ENCODE results near the gene ZNF276. TPM values are rescaled to one million over a fixed set of nuclear protein-coding genes. Genes with fewer than 3 reads are reported as not detected.

ZNF276 gene
- total and polyA plus RNA-seq, 2 of the 8 experiments (the other 6 are each of a cell fraction or from before 2014, with no cell fraction given), result 6.4 to 9.3 TPM

DNA sequence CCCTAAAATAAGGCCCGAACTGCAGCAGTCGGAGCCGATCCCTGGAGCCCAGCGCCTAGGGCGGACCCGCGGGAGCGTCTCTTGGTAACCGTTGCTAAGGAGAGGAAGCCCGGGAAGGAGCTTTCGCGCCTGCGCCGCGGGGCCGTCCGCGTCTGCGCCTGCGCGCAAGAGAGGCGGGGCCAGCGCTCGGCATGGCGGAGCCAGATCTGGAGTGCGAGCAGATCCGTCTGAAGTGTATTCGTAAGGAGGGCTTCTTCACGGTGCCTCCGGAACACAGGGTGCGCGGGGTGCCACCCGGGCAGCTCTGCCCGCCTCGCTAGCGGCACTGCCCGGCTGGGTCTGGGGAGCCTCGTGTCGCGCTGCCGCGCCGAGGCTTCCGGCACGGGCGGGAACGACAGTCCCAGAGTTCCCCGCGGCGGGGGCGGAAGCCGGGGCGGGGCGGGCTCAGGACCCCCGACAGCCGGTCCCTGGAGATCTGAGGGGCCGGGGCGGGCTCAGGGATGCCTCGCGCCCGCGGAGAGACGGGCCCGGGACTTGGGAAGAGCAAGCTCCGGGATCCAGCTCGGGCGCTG lies 34.7 kb upstream of the ZNF276 start, which contains the start of gene CDK10 (continued):
- TF ChIP-seq, protein P1, sequence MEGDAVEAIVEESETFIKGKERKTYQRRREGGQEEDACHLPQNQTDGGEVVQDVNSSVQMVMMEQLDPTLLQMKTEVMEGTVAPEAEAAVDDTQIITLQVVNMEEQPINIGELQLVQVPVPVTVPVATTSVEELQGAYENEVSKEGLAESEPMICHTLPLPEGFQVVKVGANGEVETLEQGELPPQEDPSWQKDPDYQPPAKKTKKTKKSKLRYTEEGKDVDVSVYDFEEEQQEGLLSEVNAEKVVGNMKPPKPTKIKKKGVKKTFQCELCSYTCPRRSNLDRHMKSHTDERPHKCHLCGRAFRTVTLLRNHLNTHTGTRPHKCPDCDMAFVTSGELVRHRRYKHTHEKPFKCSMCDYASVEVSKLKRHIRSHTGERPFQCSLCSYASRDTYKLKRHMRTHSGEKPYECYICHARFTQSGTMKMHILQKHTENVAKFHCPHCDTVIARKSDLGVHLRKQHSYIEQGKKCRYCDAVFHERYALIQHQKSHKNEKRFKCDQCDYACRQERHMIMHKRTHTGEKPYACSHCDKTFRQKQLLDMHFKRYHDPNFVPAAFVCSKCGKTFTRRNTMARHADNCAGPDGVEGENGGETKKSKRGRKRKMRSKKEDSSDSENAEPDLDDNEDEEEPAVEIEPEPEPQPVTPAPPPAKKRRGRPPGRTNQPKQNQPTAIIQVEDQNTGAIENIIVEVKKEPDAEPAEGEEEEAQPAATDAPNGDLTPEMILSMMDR (IDR thresholded peaks at IDR 0.05; ENCODE audit: control extremely low read depth in 1 of 3, insufficient read depth in 1 of 3, low read depth in 1 of 3, low read length in 3 of 3), result no peak
- TF ChIP-seq PHF8 (conservative IDR thresholded peaks at IDR 0.05; ENCODE audit: low read depth, low read length) (peak; percentile 99), GABPA (IDR thresholded peaks at IDR 0.05; ENCODE audit: borderline replicate concordance, insufficient read depth, low read length) (0 out of 2 replicates have a peak, but pooled peaks have one; percentile 14), RFX5 (IDR thresholded peaks at IDR 0.05; ENCODE audit: borderline replicate concordance, low read depth, low read length) (no peak)

Data from H1 (cell line).